A549 (cell line): ENCODE data around the gene REG1A. TPM values are rescaled to one million over a fixed set of nuclear protein-coding genes. Genes with fewer than 3 reads are reported as not detected.

ENCODE experiments used
- ATAC-seq, 2 experiments: fragments of 200-7000 bp in 1 of 2; fragments of >200 bp in 1 of 2; cut with Nextera tagmentation in 1 of 2; cut with Tn5 transposase in 1 of 2; 3 replicates each; pipeline versions ENCODE4 v1.8.0 to v1.9.1; 2018 to 2020; ENCODE audit warnings: mild to moderate bottlenecking in 1 of 2, moderate library complexity in 1 of 2
- CTCF ChIA-PET: fragments of 300-600 bp; sonication (Branson Sonifier 250); formaldehyde crosslinking; extraction: SDS; loops from one replicate; lab custom pipeline; 2021; ENCODE audit warnings: antibody characterized with exemption, inconsistent platforms; lab: Yijun Ruan, JAX
- POLR2A ChIA-PET: fragments of 350-600 bp; formaldehyde crosslinking; extraction: SDS; loops from one replicate; lab custom pipeline; 2021; ENCODE audit warnings: antibody characterized with exemption, inconsistent platforms; lab: Yijun Ruan, JAX
- DNase-seq, 2 experiments: peaks; one replicate each; pipeline versions ENCODE4 v3.0.0 to v3.0.0-alpha.2; 2011 to 2016; ENCODE audit warnings: low read depth in 1 of 2, low spot score in 1 of 2
- FAIRE-seq: peaks from 2 replicates; lab custom pipeline; 2011; peaks lifted over from hg19 to GRCh38; lab: Jason Lieb, UNC
- H3K27ac ChIP-seq, 2 experiments: fragments of >200 bp; sonication (Bioruptor Twin); formaldehyde crosslinking; 3 replicates each; pipeline ENCODE4 v1.5.1; 2016 to 2017
- H3K4me1 ChIP-seq: fragments of >200 bp; sonication (Bioruptor Twin); formaldehyde crosslinking; 3 replicates; pipeline ENCODE4 v1.6.1; 2016
- H3K4me2 ChIP-seq: fragments of >200 bp; sonication (Bioruptor Twin); formaldehyde crosslinking; 3 replicates; pipeline ENCODE4 v1.6.1; 2016
- H3K4me3 ChIP-seq: fragments of >200 bp; sonication (Bioruptor Twin); formaldehyde crosslinking; 3 replicates; pipeline ENCODE4 v1.5.1; 2016
- H3K9me3 ChIP-seq: fragments of >200 bp; sonication (Bioruptor Twin); formaldehyde crosslinking; 3 replicates; pipeline ENCODE4 v1.6.1; 2016
- BHLHE40 ChIP-seq: IDR thresholded peaks from 2 replicates; pipeline ENCODE4 v1.6.1; 2012; ENCODE audit warnings: low read depth, low read length, inconsistent platforms
- CBX2 ChIP-seq: fragments of 200-600 bp; sonication (generic); IDR thresholded peaks from 2 replicates; pipeline ENCODE4 v1.6.1; 2016; ENCODE audit warnings: low read depth, mild to moderate bottlenecking, borderline replicate concordance
- CBX8 ChIP-seq: fragments of 200-600 bp; sonication (generic); IDR thresholded peaks from 2 replicates; pipeline ENCODE4 v1.6.1; 2016
- CEBPB ChIP-seq, 2 experiments: fragments of >200 bp in 1 of 2; sonication (Bioruptor Twin) in 1 of 2; formaldehyde crosslinking in 1 of 2; IDR thresholded peaks; 2 replicates each; pipeline ENCODE4 v1.6.1; 2012 to 2016
- CHD4 ChIP-seq: fragments of 200-600 bp; sonication (generic); IDR thresholded peaks from 2 replicates; pipeline ENCODE4 v1.6.1; 2016; ENCODE audit warnings: antibody characterized with exemption, mild to moderate bottlenecking, borderline replicate concordance
- E2F6 ChIP-seq: IDR thresholded peaks from 2 replicates; pipeline ENCODE4 v1.6.1; 2012; ENCODE audit warnings: low read depth, borderline replicate concordance
- EHF ChIP-seq: fragments of 250-450 bp; sonication (Bioruptor Pico); IDR thresholded peaks from 2 replicates; pipeline ENCODE4 v1.5.0; 2020; ENCODE audit warnings: mild to moderate bottlenecking
- EHMT2 ChIP-seq: fragments of 200-600 bp; sonication (generic); IDR thresholded peaks from 2 replicates; pipeline ENCODE4 v1.6.1; 2016; ENCODE audit warnings: antibody characterized with exemption, low read depth, mild to moderate bottlenecking, moderate library complexity
- ESRRA ChIP-seq: fragments of 150-350 bp; IDR thresholded peaks from 2 replicates; pipeline ENCODE4 v1.6.1; 2014; ENCODE audit warnings: mild to moderate bottlenecking, low read length, borderline replicate concordance
- HDAC2 ChIP-seq: fragments of 200-600 bp; sonication (generic); IDR thresholded peaks from 2 replicates; pipeline ENCODE4 v1.6.1; 2016
- HEYL ChIP-seq: fragments of 250-450 bp; sonication (Bioruptor Pico); IDR thresholded peaks from 2 replicates; pipeline ENCODE4 v1.8.0; 2021; ENCODE audit warnings: mild to moderate bottlenecking, moderate library complexity
- HOXB5 ChIP-seq: fragments of 250-450 bp; sonication (Bioruptor Pico); IDR thresholded peaks from 2 replicates; pipeline ENCODE4 v1.5.0; 2020; ENCODE audit warnings: mild to moderate bottlenecking, moderate library complexity
- MAFK ChIP-seq: fragments of 450-650 bp; IDR thresholded peaks from 2 replicates; pipeline ENCODE4 v1.6.1; 2014; ENCODE audit not compliant: partially characterized antibody
- MAZ ChIP-seq: fragments of 150-350 bp; IDR thresholded peaks from 2 replicates; pipeline ENCODE4 v1.6.1; 2014; ENCODE audit warnings: antibody characterized with exemption, low read depth, low read length, borderline replicate concordance
- MYC ChIP-seq: IDR thresholded peaks from 2 replicates; pipeline ENCODE4 v1.6.1; 2012; ENCODE audit warnings: mild to moderate bottlenecking, inconsistent platforms, low read length, improper control_type of control experiment, borderline replicate concordance
- NFE2L2 ChIP-seq: fragments of 150-350 bp; conservative IDR thresholded peaks from 2 replicates; pipeline ENCODE4 v1.6.1; 2014; ENCODE audit warnings: low read length
- PBX3 ChIP-seq: IDR thresholded peaks from 2 replicates; pipeline ENCODE4 v1.6.1; 2012
- POLR2AphosphoS2 ChIP-seq: conservative IDR thresholded peaks from 2 replicates; pipeline ENCODE4 v1.6.1; 2012; ENCODE audit warnings: low read length, improper control_type of control experiment, inconsistent platforms
- RAD21 ChIP-seq, 2 experiments: fragments of >200 bp in 1 of 2; sonication (Bioruptor Twin) in 1 of 2; formaldehyde crosslinking in 1 of 2; IDR thresholded peaks in 1 of 2; conservative IDR thresholded peaks in 1 of 2; 2 replicates in 1 of 2; 3 replicates in 1 of 2; pipeline ENCODE4 v1.6.1; 2012 to 2018; ENCODE audit warnings: inconsistent platforms in 1 of 2
- REST ChIP-seq: fragments of 200-600 bp; sonication (generic); IDR thresholded peaks from 2 replicates; pipeline ENCODE4 v1.6.1; 2016; ENCODE audit warnings: antibody characterized with exemption, mild to moderate bottlenecking, moderate library complexity
- RNF2 ChIP-seq: fragments of 200-600 bp; sonication (generic); IDR thresholded peaks from 2 replicates; pipeline ENCODE4 v1.6.1; 2016; ENCODE audit warnings: low read depth, mild to moderate bottlenecking, antibody characterized with exemption, moderate library complexity, borderline replicate concordance
- SMC3 ChIP-seq: fragments of >200 bp; sonication (Bioruptor Twin); formaldehyde crosslinking; IDR thresholded peaks from 3 replicates; pipeline ENCODE4 v1.6.1; 2018; ENCODE audit warnings: inconsistent platforms
- TFCP2L1 ChIP-seq: fragments of 250-450 bp; sonication (Bioruptor Pico); IDR thresholded peaks from 2 replicates; pipeline ENCODE4 v1.5.0; 2021; ENCODE audit warnings: mild to moderate bottlenecking
- USF2 ChIP-seq: fragments of 450-650 bp; IDR thresholded peaks from 2 replicates; pipeline ENCODE4 v1.6.1; 2014; ENCODE audit warnings: antibody characterized with exemption
- ZFP36 ChIP-seq: fragments of 450-650 bp; IDR thresholded peaks from 2 replicates; pipeline ENCODE4 v1.6.1; 2014; ENCODE audit warnings: borderline replicate concordance; ENCODE audit not compliant: partially characterized antibody
- ZNF302 ChIP-seq: fragments of 250-450 bp; sonication (Bioruptor Pico); IDR thresholded peaks from 2 replicates; pipeline ENCODE4 v1.9.0; 2021; ENCODE audit warnings: inconsistent platforms, mild to moderate bottlenecking, moderate library complexity
- WGBS: methylation state at CpG from one replicate; pipeline ENCODE4 v1.1.6; 2017; ENCODE audit errors: missing lambda C conversion rate; 5-methylcytosine and 5-hydroxymethylcytosine counted together
- polyA plus RNA-seq, 4 experiments: library from polyadenylated mRNA; depleted of rRNA in 3 of 4; stranded (reverse); fragments of >200 nt; fragmentation: RNase III in 1 of 4; extraction: RNeasy Plus Mini Kit Qiagen cat#74134 plus additional on column Dnase treatment in 1 of 4; gene quantifications; 2 replicates in 3 of 4; 3 replicates in 1 of 4; pipeline ENCODE4 v1.2.3, GENCODE V29; 2011 to 2017

The REG1A gene
- polyA plus RNA-seq, 2 of the 4 experiments (the other 2 are of a cell fraction), result not detected

- Histone ChIP-seq H3K27ac (no peak overlapping the region), H3K4me1 (no peaks in the 10 kb centered on the region), H3K4me2 (no peak overlapping the region), H3K4me3 (no peak overlapping the region), H3K9me3 (no peaks in the 10 kb centered on the region; the same call in 2 of the 3 replicates)
- TF ChIP-seq TFCP2L1 (CRISPR knock-in tag), result no peak
- no peak for TF ChIP-seq POLR2AphosphoS2
- no peak for TF ChIP-seq BHLHE40
- TF ChIP-seq SMC3, result no peak
- TF ChIP-seq RAD21 (conservative IDR thresholded peaks at IDR 0.05 in 1 of 2, IDR thresholded peaks at IDR 0.05 in 1 of 2), result no peak
- no peak for TF ChIP-seq HDAC2
- no peak for TF ChIP-seq MAZ
- no peak for TF ChIP-seq HEYL (CRISPR knock-in tag)
- ChIA-PET CTCF (no interaction called here), POLR2A (no interaction called here)
- WGBS, result 22% methylated on average over 9 of the region's 9 CpGs
- DNase-seq (no peak), ATAC-seq (no peak), FAIRE-seq (no peak)
These were observed 4.8 kb downstream of the REG1A start for GRCh38 chr2:79124907-79125720.

- no peaks in the 10 kb centered on the region for H3K4me1 ChIP-seq
- no peak for TF ChIP-seq MAFK
- no peak for TF ChIP-seq CEBPB (IDR thresholded peaks at IDR 0.05)
- no peak for TF ChIP-seq MYC
- TF ChIP-seq CHD4, result no peak
- TF ChIP-seq CBX2, result no peak
- TF ChIP-seq RNF2, result no peak
- H3K9me3 ChIP-seq, result no peaks in the 10 kb centered on the region; the same call in 2 of the 3 replicates
- DNase-seq, result no peak
- H3K4me2 ChIP-seq, result no peak overlapping the region
- FAIRE-seq, result no peak
- ChIA-PET POLR2A (no interaction called here), CTCF (no interaction called here)
- no peak for ATAC-seq
- no peak overlapping the region for H3K4me3 ChIP-seq
- WGBS, result 59% methylated on average over 3 of the region's 3 CpGs
- no peak overlapping the region for H3K27ac ChIP-seq
These were observed 5.4 kb downstream of the REG1A start for GRCh38 chr2:79125721-79125985.

- FAIRE-seq, result no peak
- Histone ChIP-seq H3K27ac (no peak overlapping the region), H3K4me1 (no peaks in the 10 kb centered on the region), H3K4me2 (no peak overlapping the region), H3K9me3 (no peaks in the 10 kb centered on the region; the same call in 2 of the 3 replicates), H3K4me3 (no peak overlapping the region)
- 22% methylated on average over 3 of the region's 3 CpGs for WGBS
- ChIA-PET POLR2A (no interaction called here), CTCF (no interaction called here)
- TF ChIP-seq EHF (CRISPR knock-in tag) (no peak), ZNF302 (no peak), NFE2L2 (no peak), MAFK (no peak), ESRRA (no peak), E2F6 (no peak), PBX3 (no peak)
- no peak for DNase-seq
- ATAC-seq, result no peak
These were observed 8.1 kb downstream of the REG1A start for GRCh38 chr2:79128406-79128805.

- no peak overlapping the region for H3K27ac ChIP-seq
- 13% methylated on average over 6 of the region's 6 CpGs for WGBS
- no peak for TF ChIP-seq USF2
- no peak for TF ChIP-seq REST
- no peak for TF ChIP-seq HEYL (CRISPR knock-in tag)
- TF ChIP-seq HOXB5 (CRISPR knock-in tag), result no peak
- no peak for TF ChIP-seq RNF2
- no peak for TF ChIP-seq CBX8
- no peak for TF ChIP-seq CBX2
- no peak for TF ChIP-seq EHMT2
- TF ChIP-seq ZFP36, result no peak
These were observed 9.0 kb downstream of the REG1A start for GRCh38 chr2:79129260-79129659.

More at GRCh38 chr2:79129260-79129659, 9.0 kb downstream of the REG1A start:
- H3K4me1 ChIP-seq, result no peaks in the 10 kb centered on the region
- peaks cover 3% of the 10 kb centered on the region; the same call in 1 of the 3 replicates for H3K9me3 ChIP-seq
- H3K4me3 ChIP-seq, result no peak overlapping the region
- no peak for DNase-seq
- ATAC-seq, result no peak
- FAIRE-seq, result no peak
- ChIA-PET POLR2A (no interaction called here), CTCF (no interaction called here)
- H3K4me2 ChIP-seq, result no peak overlapping the region
